ENCODE measurements around the gene OVOL2.
"Not testable (repeated sequence)": the region's sequence is repeated elsewhere in the genome, so short reads cannot be mapped to it uniquely, and the experiment has no call there.

OVOL2 gene

DNA sequence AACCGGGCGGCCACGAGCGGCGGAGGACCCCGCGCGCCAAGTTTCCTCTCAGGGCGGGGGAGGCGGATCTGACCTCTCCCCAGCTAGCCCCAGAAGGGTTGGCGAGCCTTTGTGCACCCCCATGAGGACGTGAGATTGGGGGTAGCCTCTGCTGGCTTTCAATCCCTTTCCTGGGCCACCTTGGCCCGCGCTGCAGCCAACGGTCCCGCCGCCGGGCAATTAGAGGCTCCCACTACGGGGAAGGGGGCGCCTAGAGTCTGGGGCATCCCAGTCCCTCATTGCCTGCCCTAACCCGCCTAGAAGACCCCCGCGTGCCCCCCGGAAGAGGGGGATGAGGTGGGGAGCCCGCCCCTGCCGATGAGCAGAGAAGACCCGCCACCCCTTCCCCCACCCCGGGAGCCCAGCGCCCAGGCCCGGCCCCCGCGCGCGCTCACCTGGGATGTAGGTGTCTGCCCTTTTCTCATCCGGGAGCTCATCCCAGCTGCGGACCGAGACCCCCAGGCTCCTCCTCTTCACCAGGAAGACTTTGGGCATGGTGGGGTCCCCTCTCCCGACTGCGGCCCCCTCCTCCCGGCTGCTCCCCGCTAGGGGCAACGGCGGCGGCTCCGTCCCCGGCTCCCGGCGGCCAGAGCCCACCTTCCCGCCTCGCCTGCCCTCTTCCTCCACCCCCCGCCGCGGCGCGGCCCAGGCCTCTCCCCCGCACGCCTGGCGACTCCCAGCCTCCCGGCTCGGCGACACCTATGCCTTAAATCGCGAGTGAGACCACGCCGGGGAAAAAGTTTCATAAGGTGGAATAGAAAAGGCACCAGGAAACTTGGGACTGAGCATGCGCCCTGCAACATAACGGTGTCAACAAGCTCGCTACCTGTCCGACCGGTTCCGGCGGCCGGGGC is at the start of gene OVOL2:
Gene OVOL2, minus strand, starts transcription at position 816 of the 893 bp plus-strand sequence. Its CDS starts 282 bp downstream, at position 534.
- DNase-seq: peak; percentile 62

DNA sequence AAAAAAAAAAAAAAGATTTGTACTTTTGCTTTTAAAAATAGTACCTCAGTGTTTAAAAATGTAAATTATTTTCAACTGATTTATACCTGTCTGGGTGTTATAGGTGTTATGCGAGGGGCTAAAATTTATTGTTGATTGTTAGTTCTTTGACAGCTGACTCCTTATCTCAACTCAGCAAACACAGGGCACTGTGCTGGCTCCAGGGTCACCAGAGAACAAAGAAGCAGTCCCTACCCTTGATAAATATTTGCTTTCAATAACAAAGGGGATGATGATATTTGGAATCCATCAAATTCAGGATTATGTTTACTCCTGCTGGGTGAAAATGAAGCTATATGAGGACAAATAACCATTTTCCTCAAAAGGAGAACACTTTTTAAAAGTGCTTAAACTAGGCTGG is 45.8 kb upstream of the OVOL2 start:
- no peak for DNase-seq

- no peak for DNase-seq
Measured at GRCh38 chr20:18101125-18101810, 43.6 kb upstream of the OVOL2 start.

- DNase-seq: not testable (repeated sequence)
Measured at GRCh38 chr20:18100569-18100968, 42.9 kb upstream of the OVOL2 start.

DNA sequence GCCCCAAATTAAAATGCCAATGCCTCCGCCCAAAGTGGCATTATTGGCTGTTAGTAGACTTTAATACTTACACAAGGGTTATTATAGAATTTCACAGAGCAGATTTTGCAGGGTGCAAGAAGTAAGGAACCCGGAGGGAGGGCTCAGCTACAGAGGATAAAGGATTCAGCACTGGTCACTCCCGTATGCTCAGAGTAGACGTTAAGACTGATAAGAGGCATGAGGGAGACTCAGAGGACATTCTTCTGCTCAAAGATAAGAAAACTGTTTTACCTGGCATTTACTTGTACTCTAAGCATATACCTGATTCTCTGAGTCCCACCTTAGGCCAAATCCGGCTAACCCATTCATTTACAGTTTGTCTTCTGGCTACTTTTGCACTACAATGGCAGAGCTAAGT is 36.5 kb upstream of the OVOL2 start:
- DNase-seq: no peak

DNA sequence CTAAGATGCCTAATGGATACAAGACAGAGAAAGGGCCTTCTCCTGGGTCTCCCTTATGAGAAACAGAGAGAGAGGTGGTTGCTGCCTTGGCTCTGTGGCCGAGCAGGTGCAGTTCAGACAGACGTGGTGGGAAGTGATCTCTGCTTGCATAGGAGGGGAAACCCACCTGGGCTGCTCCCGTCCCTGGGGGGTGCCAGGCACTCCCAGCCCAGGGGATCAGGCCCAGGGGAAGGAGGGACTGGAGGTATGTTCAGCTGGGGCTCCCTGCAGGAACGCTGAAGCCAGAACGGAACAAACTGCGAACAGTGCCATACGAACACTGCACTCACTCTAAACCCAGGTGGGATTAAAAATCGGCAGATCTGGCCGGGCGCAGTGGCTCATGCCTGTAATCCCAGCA is 35.7 kb upstream of the OVOL2 start:
- no peak for DNase-seq

DNA sequence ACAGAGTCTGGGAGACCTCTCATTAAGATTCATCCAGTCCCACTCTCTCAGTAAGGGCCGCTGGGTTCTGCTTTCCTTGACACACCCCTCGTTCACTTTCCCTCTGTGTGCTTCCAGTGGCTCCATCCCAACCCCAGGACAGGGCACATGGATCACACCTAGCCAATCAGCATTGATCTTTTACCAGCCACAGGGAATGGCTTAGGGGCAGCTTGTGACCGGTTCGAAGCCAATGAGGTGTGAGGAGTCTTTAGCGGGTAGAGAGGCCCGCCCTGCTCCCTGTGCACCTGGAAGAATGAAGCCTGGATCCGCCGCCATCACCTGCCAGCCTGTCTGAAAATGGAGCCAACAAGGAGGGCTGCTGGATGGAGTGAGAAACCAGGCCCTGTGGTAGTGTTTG is 35.2 kb upstream of the OVOL2 start:
- no peak for DNase-seq

DNA sequence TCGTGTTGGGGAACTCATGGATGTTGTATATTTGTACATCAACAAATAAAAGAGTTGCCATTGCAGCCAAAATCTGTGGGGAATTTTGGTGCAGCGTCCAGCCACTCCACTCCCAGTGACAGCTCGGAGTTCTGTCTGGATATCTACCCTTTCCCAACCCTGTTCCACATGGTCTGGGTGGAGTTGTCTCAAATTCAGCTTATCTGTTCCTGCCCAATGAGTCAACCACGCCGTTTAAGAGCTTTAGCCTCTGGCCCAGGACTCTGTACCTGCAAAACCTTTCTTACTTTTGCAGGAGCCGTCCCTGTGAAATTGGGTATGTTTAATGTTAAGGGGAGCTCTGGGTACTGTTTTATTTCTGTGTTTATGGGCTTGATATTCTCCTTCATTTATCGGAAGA is 33.9 kb upstream of the OVOL2 start:
- DNase-seq: no peak

- DNase-seq: no peak
Measured at GRCh38 chr20:18090477-18090876, 32.8 kb upstream of the OVOL2 start.

GRCh38 chr20:18090044-18090443 is 32.3 kb upstream of the OVOL2 start:
- no peak for DNase-seq

DNA sequence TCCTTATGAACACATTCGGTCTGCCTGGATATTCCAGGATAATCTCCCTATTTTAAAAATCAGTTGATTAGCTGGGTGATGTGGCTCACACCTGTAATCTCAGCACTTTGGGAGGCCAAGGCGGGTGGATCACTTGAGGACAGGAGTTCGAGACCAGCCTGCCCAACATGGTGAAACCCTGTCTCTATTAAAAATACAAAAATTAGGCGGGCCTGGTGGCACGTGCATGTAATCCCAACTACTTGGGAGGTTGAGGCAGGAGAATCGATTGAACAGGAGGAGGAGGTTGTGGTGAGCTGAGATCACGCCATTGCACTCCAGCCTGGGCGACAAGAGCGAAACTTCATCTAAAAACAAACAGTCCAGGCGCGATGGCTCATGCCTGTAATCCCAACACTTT is 31.1 kb upstream of the OVOL2 start:
- DNase-seq: not testable (repeated sequence)

GRCh38 chr20:18088298-18088697 is 30.6 kb upstream of the OVOL2 start:
- not testable (repeated sequence) for DNase-seq

DNA sequence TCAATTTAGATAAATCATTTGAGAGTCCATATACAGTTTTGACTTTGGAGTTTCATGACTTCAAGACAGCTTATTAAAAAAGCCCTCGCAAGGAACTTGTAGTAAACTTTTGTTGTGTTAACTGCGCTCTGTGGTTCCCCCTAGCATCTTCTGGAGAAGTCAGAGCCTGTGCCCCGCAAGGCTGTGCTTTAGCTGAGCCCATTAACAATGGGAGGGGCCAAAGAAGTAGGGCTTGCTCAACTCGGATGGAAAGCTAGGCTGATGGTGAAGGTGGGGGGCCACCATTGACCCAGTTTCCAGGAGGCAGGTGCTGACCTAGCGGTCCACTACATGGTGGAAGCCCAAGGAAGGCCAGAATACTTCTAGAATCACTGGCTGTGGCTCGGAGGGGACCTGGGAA is 29.3 kb upstream of the OVOL2 start:
- no peak for DNase-seq

GRCh38 chr20:18080836-18081235 is 23.1 kb upstream of the OVOL2 start:
- DNase-seq: not testable (repeated sequence)

DNA sequence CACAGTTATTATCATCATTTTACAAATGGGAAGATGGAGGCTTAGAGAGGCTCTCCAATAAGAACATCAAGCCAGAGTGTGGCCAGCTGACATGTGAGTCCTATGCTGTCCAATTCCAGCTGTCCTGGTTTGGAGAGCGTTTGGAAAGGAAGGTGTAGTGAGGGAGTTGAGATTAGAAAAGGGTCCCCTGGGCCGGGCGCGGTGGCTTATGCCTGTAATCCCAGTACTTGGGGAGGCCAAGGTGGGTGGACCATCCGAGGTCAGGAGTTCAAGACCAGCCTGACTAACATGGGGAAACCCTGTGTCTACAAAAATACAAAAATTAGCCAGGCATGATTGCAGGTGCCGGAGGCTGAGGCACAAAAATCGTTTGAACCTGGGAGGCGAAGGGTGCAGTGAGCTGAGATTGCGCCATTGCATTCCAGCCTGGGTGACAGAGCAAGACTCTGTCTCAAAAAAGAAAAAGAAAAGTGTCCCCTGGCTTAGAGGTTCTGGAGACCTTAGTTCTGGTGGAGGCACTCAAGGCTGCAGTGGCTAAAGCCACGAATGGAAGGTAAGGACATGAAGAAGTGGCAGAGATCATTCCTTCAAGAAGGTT is 22.1 kb upstream of the OVOL2 start:
- no peak for DNase-seq

DNA sequence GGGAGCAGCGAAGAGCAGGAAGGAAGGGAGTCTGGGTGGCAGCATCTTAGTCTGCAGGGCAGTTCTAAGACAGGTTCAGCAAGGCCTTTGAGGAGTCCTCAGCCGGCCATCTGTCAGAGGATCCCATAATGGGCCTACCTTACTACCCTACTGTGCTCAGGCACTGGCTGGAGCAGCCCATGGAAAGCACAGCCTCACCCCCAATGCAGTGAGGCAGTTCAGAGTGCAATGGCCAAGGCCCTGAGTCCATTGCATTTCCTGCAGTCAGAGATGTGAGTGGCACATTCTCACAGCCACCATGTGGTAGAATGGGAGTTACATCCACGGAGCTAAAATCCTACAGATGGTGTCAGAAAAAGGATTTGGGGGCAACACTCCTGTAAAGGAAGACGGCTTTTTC is 19.4 kb upstream of the OVOL2 start:
- DNase-seq: no peak

GRCh38 chr20:18072532-18072931 is 14.8 kb upstream of the OVOL2 start:
- DNase-seq: no peak

- no peak for DNase-seq
Measured at GRCh38 chr20:18066421-18067333, 9.0 kb upstream of the OVOL2 start.

GRCh38 chr20:18063676-18064075 is 6.0 kb upstream of the OVOL2 start:
- no peak for DNase-seq

DNA sequence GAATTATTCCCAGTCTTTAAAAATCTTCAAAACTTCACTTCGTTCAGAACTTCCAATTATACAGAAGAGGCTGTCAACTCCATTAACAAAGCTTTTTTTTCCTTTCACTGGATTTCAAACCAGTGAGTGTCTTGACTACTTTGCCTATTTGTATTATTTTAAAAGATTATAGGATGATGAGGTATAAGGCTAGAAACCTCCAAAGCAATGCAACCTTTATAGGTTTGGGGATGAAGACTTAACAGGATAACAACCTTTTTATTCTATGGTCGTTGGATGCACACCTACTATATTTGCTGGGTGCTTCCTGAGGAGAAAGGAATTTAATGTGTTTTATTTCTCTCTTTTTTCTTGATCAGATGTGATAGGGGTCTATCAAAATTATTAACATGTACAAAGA is 1.9 kb upstream of the OVOL2 start:
- no peak for DNase-seq

GRCh38 chr20:18058661-18059467 is 1.1 kb upstream of the OVOL2 start:
- DNase-seq: peak; percentile 6

- no peak for DNase-seq
Measured at GRCh38 chr20:18057994-18058349, 256 bp upstream of the OVOL2 start.

Data from NCI-H1048 (cell line).